ENCODE results near the gene SOCS4.

Gene SOCS4

GRCh38 chr14:55092341-55092740, 65.3 kb downstream of the SOCS4 start:
- no peak for DNase-seq

GRCh38 chr14:55094292-55095157, 67.5 kb downstream of the SOCS4 start:
- no peak for DNase-seq

- peak; percentile 73 for DNase-seq
Measured at GRCh38 chr14:55097881-55098560, 71.0 kb downstream of the SOCS4 start.

DNA sequence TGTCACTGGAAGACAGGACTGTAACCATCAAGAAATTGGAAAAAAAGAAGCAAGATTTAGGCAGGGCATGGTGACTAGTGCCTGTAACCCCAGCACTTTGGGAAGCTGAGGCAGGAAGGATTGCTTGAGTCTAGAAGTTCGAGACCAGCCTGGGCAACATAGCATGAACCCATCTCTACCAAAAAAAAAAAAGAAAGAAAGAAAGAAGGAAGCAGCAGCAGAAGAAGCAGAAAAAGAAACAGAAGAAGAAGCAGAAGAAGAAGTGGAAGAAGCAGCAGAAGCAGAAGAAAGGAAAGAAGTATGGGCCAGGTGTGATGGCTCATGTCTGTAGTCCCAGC, 71.5 kb downstream of the SOCS4 start:
- DNase-seq: no peak

Data from RPMI8226 (cell line).